GM19463 (cell line): ENCODE results near the gene NF1.
"Not testable (repeated sequence)": the region's sequence is repeated elsewhere in the genome, so short reads cannot be mapped to it uniquely, and the experiment has no call there.

Experiments
- ATAC-seq: cut with Tn5 transposase; IDR thresholded peaks from one replicate; pipeline ENCODE4 v1.9.1; 2021; ENCODE audit warnings: mild to moderate bottlenecking, moderate library complexity; ENCODE audit not compliant: unreplicated experiment

Gene NF1

GRCh38 chr17:31094600-31095235 lies at the start of gene NF1:
NF1 (plus strand) TSS chr17:31094977; CDS start chr17:31095310, 333 bp downstream.
- peak; percentile 72 for ATAC-seq

GRCh38 chr17:31046856-31047425 lies 47.8 kb upstream of the NF1 start:
- not testable (repeated sequence) for ATAC-seq

- no peak for ATAC-seq
Measured at GRCh38 chr17:31048142-31048541, 46.6 kb upstream of the NF1 start.

GRCh38 chr17:31048780-31049179 lies 46.0 kb upstream of the NF1 start:
- ATAC-seq: no peak

GRCh38 chr17:31050948-31051347 lies 43.8 kb upstream of the NF1 start:
- ATAC-seq: no peak

- ATAC-seq: no peak
Measured at GRCh38 chr17:31051506-31051905, 43.3 kb upstream of the NF1 start.

GRCh38 chr17:31052187-31052889 lies 42.4 kb upstream of the NF1 start:
- ATAC-seq: no peak

GRCh38 chr17:31053071-31053470 lies 41.7 kb upstream of the NF1 start:
- ATAC-seq: no peak

GRCh38 chr17:31054761-31055160 lies 40.0 kb upstream of the NF1 start:
- ATAC-seq: no peak

- ATAC-seq: no peak
Measured at GRCh38 chr17:31058976-31059375, 35.8 kb upstream of the NF1 start.

GRCh38 chr17:31060791-31061550 lies 33.8 kb upstream of the NF1 start:
- no peak for ATAC-seq

GRCh38 chr17:31061678-31062077 lies 33.1 kb upstream of the NF1 start:
- ATAC-seq: no peak

- ATAC-seq: no peak
Measured at GRCh38 chr17:31062346-31062745, 32.4 kb upstream of the NF1 start.

GRCh38 chr17:31064707-31065106 lies 30.1 kb upstream of the NF1 start:
- no peak for ATAC-seq

GRCh38 chr17:31067691-31068184 lies 27.0 kb upstream of the NF1 start:
- ATAC-seq: no peak

GRCh38 chr17:31068291-31068690 lies 26.5 kb upstream of the NF1 start:
- ATAC-seq: no peak

GRCh38 chr17:31072186-31072585 lies 22.6 kb upstream of the NF1 start:
- ATAC-seq: no peak

GRCh38 chr17:31073411-31073810 lies 21.4 kb upstream of the NF1 start:
- ATAC-seq: no peak

GRCh38 chr17:31074772-31075555 lies 19.8 kb upstream of the NF1 start:
- no peak for ATAC-seq

- no peak for ATAC-seq
Measured at GRCh38 chr17:31078290-31078689, 16.5 kb upstream of the NF1 start.

GRCh38 chr17:31079731-31080130 lies 15.0 kb upstream of the NF1 start:
- ATAC-seq: no peak
